Esophagus muscularis mucosa (tissue), 4 donors: Measurements from ENCODE around the gene WNK4.
"Not testable (repeated sequence)": the region's sequence is repeated elsewhere in the genome, so short reads cannot be mapped to it uniquely, and the experiment has no call there.

Experiments
- CTCF ChIP-seq, 3 experiments: fragments of 200-600 bp in 2 of 3; fragments of 450-650 bp in 1 of 3; sonication (generic) in 2 of 3; IDR thresholded peaks; one replicate each; pipeline ENCODE4 v1.5.1; 2017 to 2019; ENCODE audit warnings: antibody characterized with exemption in 3 of 3, mild to moderate bottlenecking in 2 of 3, moderate library complexity in 1 of 3
- EP300 ChIP-seq: sonication (generic); formaldehyde crosslinking; IDR thresholded peaks from one replicate; pipeline ENCODE4 v1.6.1; 2017; ENCODE audit warnings: antibody characterized with exemption
- POLR2A ChIP-seq: fragments of 450-650 bp; IDR thresholded peaks from one replicate; pipeline ENCODE4 v1.6.1; 2017; ENCODE audit warnings: antibody characterized with exemption, moderate library complexity, mild to moderate bottlenecking, low read depth
- POLR2AphosphoS5 ChIP-seq, 2 donors: sonication (generic); formaldehyde crosslinking; IDR thresholded peaks; one replicate each; pipeline ENCODE4 v1.6.1; 2017; ENCODE audit warnings: antibody characterized with exemption in 2 of 2

- not testable (repeated sequence) for TF ChIP-seq CTCF (IDR thresholded peaks at IDR 0.05); POLR2A; POLR2AphosphoS5 (IDR thresholded peaks at IDR 0.05); EP300
These were observed 12.4 kb upstream of the WNK4 start for GRCh38 chr17:42768006-42768405.
